DMS53 (cell line): ENCODE measurements around the gene DNAJC11.

Experiments used
- DNase-seq: peaks from one replicate; lab custom pipeline; 2025; lab: John Stamatoyannopoulos, UW

The DNAJC11 gene

DNA sequence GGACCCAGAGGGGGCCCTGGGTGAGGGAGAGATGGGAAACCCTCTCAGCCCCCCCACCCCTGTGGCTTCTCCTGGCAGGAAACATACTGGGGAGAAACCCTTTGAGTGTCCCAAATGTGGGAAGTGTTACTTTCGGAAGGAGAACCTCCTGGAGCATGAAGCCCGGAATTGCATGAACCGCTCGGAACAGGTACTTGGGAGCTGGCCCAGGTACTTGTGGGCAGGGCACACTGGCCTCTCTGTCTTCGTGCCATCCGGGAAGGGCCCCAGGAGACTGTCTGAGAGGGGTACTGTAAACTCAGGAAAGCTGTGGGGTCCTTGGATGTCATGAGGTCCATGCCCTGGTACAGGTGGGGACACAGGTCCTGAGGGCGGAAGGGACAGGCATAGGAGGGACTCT, 115.8 kb downstream of the DNAJC11 start:
- DNase-seq = no peak

- DNase-seq = no peak
These were observed 116.4 kb downstream of the DNAJC11 start for GRCh38 chr1:6585081-6585722.
